PFSK-1 (cell line): ENCODE results near the gene NEDD9.

ENCODE experiments used
- FOXP2 ChIP-seq: optimal IDR thresholded peaks from 2 replicates; pipeline ENCODE3; 2011; ENCODE audit warnings: borderline replicate concordance, control low read depth, inconsistent platforms; ENCODE audit not compliant: insufficient read depth; ENCODE audit errors: extremely low read length, extremely low read depth
- POLR2AphosphoS5 ChIP-seq: IDR thresholded peaks from 2 replicates; pipeline ENCODE4 v1.6.1; 2012; ENCODE audit warnings: low read depth, mild to moderate bottlenecking, control low read depth, low read length, moderate library complexity
- REST ChIP-seq, 2 experiments: IDR thresholded peaks; 2 replicates each; pipeline versions ENCODE4 v1.6.1 to v1.8.0; 2011 to 2012; ENCODE audit warnings: low read depth in 2 of 2, low read length in 2 of 2, control low read depth in 1 of 2, inconsistent platforms in 1 of 2, mild to moderate bottlenecking in 1 of 2, moderate library complexity in 1 of 2; ENCODE audit not compliant: insufficient read depth in 1 of 2
- SIN3A ChIP-seq: IDR thresholded peaks from 2 replicates; pipeline ENCODE4 v1.6.1; 2012; ENCODE audit warnings: mild to moderate bottlenecking, low read length, moderate library complexity, borderline replicate concordance; ENCODE audit not compliant: insufficient read depth
- TAF1 ChIP-seq: IDR thresholded peaks from 2 replicates; pipeline ENCODE4 v1.6.1; 2012; ENCODE audit warnings: low read length, control low read depth, borderline replicate concordance; ENCODE audit not compliant: insufficient read depth

Gene NEDD9

GRCh38 chr6:11241793-11242201 is 9.3 kb upstream of the NEDD9 start:
- TF ChIP-seq REST (IDR thresholded peaks at IDR 0.05; ENCODE audit: insufficient read depth in 1 of 2, low read depth in 2 of 2, low read length in 2 of 2) (no peak), POLR2AphosphoS5 (no peak), FOXP2 (no peak), SIN3A (no peak), TAF1 (no peak)

GRCh38 chr6:11241154-11241792 is 8.8 kb upstream of the NEDD9 start:
- TF ChIP-seq REST (IDR thresholded peaks at IDR 0.05; ENCODE audit: insufficient read depth in 1 of 2, low read depth in 2 of 2, low read length in 2 of 2), result no peak
- no peak for TF ChIP-seq TAF1
- no peak for TF ChIP-seq SIN3A
- TF ChIP-seq POLR2AphosphoS5, result no peak
- no peak for TF ChIP-seq FOXP2

GRCh38 chr6:11237956-11238355 is 5.5 kb upstream of the NEDD9 start:
- TF ChIP-seq POLR2AphosphoS5, result no peak
- TF ChIP-seq FOXP2, result no peak

- TF ChIP-seq FOXP2 (no peak), REST (IDR thresholded peaks at IDR 0.05; ENCODE audit: insufficient read depth in 1 of 2, low read depth in 2 of 2, low read length in 2 of 2) (no peak), POLR2AphosphoS5 (no peak), SIN3A (no peak), TAF1 (no peak)
Measured at GRCh38 chr6:11237428-11237827, 5.0 kb upstream of the NEDD9 start.

- TF ChIP-seq REST (IDR thresholded peaks at IDR 0.05; ENCODE audit: insufficient read depth in 1 of 2, low read depth in 2 of 2, low read length in 2 of 2) (no peak), FOXP2 (no peak), SIN3A (no peak), TAF1 (no peak), POLR2AphosphoS5 (no peak)
Measured at GRCh38 chr6:11236915-11237314, 4.4 kb upstream of the NEDD9 start.
